Astrocyte (in vitro differentiated cells and primary cell): Measurements from ENCODE around the gene PHLPP2. TPM values are rescaled to one million over a fixed set of nuclear protein-coding genes. Genes with fewer than 3 reads are reported as not detected.
A peak's percentile ranks its signal among the peaks of the same experiment; 100 is the strongest.

Source experiments
- DNase-seq: peaks from one replicate; pipeline ENCODE4 v3.0.0-alpha.2; 2010; ENCODE audit warnings: low read depth
- FAIRE-seq: peaks from 2 replicates; lab custom pipeline; 2011; peaks lifted over from hg19 to GRCh38; lab: Jason Lieb, UNC
- H2AFZ ChIP-seq: 2 replicates; pipeline ENCODE4 v1.6.0; 2012; ENCODE audit warnings: low read depth, low read length, inconsistent platforms
- H3K27ac ChIP-seq: 2 replicates; pipeline ENCODE4 v1.5.1; 2011; ENCODE audit warnings: low read depth, low read length, inconsistent platforms
- H3K27me3 ChIP-seq: 2 replicates; pipeline ENCODE4 v1.6.0; 2011; ENCODE audit warnings: low read length, inconsistent platforms; ENCODE audit not compliant: insufficient read depth
- H3K36me3 ChIP-seq: 2 replicates; pipeline ENCODE4 v1.5.1; 2011; ENCODE audit warnings: low read length, inconsistent platforms; ENCODE audit not compliant: insufficient read depth
- H3K4me1 ChIP-seq: 2 replicates; pipeline ENCODE4 v1.5.1; 2011; ENCODE audit warnings: low read length, inconsistent platforms; ENCODE audit not compliant: insufficient read depth
- H3K4me2 ChIP-seq: 2 replicates; pipeline ENCODE4 v1.6.0; 2012; ENCODE audit warnings: low read length, inconsistent platforms
- H3K4me3 ChIP-seq: 2 replicates; pipeline ENCODE4 v1.5.1; 2011; ENCODE audit warnings: low read depth, mild to moderate bottlenecking, low read length, inconsistent platforms; ENCODE audit not compliant: insufficient read depth
- H3K79me2 ChIP-seq: 2 replicates; pipeline ENCODE4 v1.6.0; 2012; ENCODE audit warnings: mild to moderate bottlenecking, low read length, inconsistent platforms; ENCODE audit not compliant: insufficient read depth
- H3K9ac ChIP-seq: 2 replicates; pipeline ENCODE4 v1.6.0; 2012; ENCODE audit warnings: mild to moderate bottlenecking, low read length, inconsistent platforms
- H3K9me3 ChIP-seq: 2 replicates; pipeline ENCODE4 v1.5.1; 2012; ENCODE audit warnings: low read depth, mild to moderate bottlenecking, low read length, inconsistent platforms; ENCODE audit not compliant: insufficient read depth
- H4K20me1 ChIP-seq: 2 replicates; pipeline ENCODE4 v1.6.0; 2012; ENCODE audit warnings: low read length, inconsistent platforms; ENCODE audit not compliant: insufficient read depth
- H3K27ac Mint-ChIP-seq: one replicate; pipeline ENCODE4 v1.8.0; 2021; ENCODE audit warnings: mild to moderate bottlenecking, mixed read lengths; ENCODE audit not compliant: unreplicated experiment
- H3K27me3 Mint-ChIP-seq: one replicate; pipeline ENCODE4 v1.8.0; 2021; ENCODE audit warnings: low read depth, mixed read lengths; ENCODE audit not compliant: unreplicated experiment
- H3K36me3 Mint-ChIP-seq: one replicate; pipeline ENCODE4 v1.8.0; 2021; ENCODE audit warnings: low read depth, mixed read lengths; ENCODE audit not compliant: unreplicated experiment
- H3K4me1 Mint-ChIP-seq: one replicate; pipeline ENCODE4 v1.8.0; 2021; ENCODE audit warnings: low read depth, mixed read lengths; ENCODE audit not compliant: unreplicated experiment
- H3K4me3 Mint-ChIP-seq: one replicate; pipeline ENCODE4 v1.8.0; 2021; ENCODE audit warnings: mild to moderate bottlenecking, moderate library complexity, mixed read lengths; ENCODE audit not compliant: unreplicated experiment
- H3K9me3 Mint-ChIP-seq: one replicate; pipeline ENCODE4 v1.8.0; 2021; ENCODE audit warnings: mild to moderate bottlenecking, mixed read lengths; ENCODE audit not compliant: unreplicated experiment
- CTCF ChIP-seq: IDR thresholded peaks from 2 replicates; pipeline ENCODE4 v1.5.1; 2011; ENCODE audit warnings: low read depth, mild to moderate bottlenecking, inconsistent platforms, low read length, moderate library complexity; ENCODE audit not compliant: insufficient read depth
- EZH2 ChIP-seq: IDR thresholded peaks from 2 replicates; pipeline ENCODE4 v1.6.1; 2012; ENCODE audit warnings: mild to moderate bottlenecking, low read length, inconsistent platforms; ENCODE audit not compliant: insufficient read depth
- total RNA-seq: library from RNA; stranded (reverse); gene quantifications from 2 replicates; pipeline ENCODE4 v1.2.1, GENCODE V29; 2021

The PHLPP2 gene
- total RNA-seq, 1 donor from 2014 or later: 5.4 TPM

GRCh38 chr16:71769222-71769621, 44.7 kb upstream of the PHLPP2 start:
- FAIRE-seq: no peak
- H3K27ac Mint-ChIP-seq: no peak overlapping the region
- no peaks in the 10 kb centered on the region for H3K27me3 ChIP-seq
- no peaks in the 10 kb centered on the region for H3K4me1 Mint-ChIP-seq
- TF ChIP-seq EZH2: no peak
- TF ChIP-seq CTCF: no peak
- no peak overlapping the region for H3K4me3 Mint-ChIP-seq
- no peak for DNase-seq
- H3K27me3 Mint-ChIP-seq: no peaks in the 10 kb centered on the region
- no peak overlapping the region for H3K4me2 ChIP-seq
- no peak overlapping the region for H3K27ac ChIP-seq
- H3K36me3 ChIP-seq: peaks cover 20% of the 10 kb centered on the region
- H3K79me2 ChIP-seq: peaks cover 8% of the 10 kb centered on the region
- H3K9me3 Mint-ChIP-seq: no peaks in the 10 kb centered on the region
- H3K9ac ChIP-seq: no peak overlapping the region
- H3K36me3 Mint-ChIP-seq: peaks cover 5% of the 10 kb centered on the region
- H3K9me3 ChIP-seq: no peaks in the 10 kb centered on the region
- H4K20me1 ChIP-seq: peaks cover 19% of the 10 kb centered on the region
- H3K4me1 ChIP-seq: no peaks in the 10 kb centered on the region
- no peak overlapping the region for H2AFZ ChIP-seq
- no peak overlapping the region for H3K4me3 ChIP-seq

- H3K4me3 Mint-ChIP-seq: no peak overlapping the region
- Histone ChIP-seq H3K4me3 (no peak overlapping the region), H3K79me2 (peaks cover 6% of the 10 kb centered on the region), H3K4me2 (no peak overlapping the region), H4K20me1 (peaks cover 19% of the 10 kb centered on the region), H3K27ac (no peak overlapping the region), H3K9me3 (no peaks in the 10 kb centered on the region), H3K4me1 (peaks cover 6% of the 10 kb centered on the region), H2AFZ (no peak overlapping the region), H3K9ac (no peak overlapping the region), H3K36me3 (peaks cover 19% of the 10 kb centered on the region), H3K27me3 (no peaks in the 10 kb centered on the region)
- no peaks in the 10 kb centered on the region for H3K9me3 Mint-ChIP-seq
- peaks cover 4% of the 10 kb centered on the region for H3K4me1 Mint-ChIP-seq
- no peaks in the 10 kb centered on the region for H3K27me3 Mint-ChIP-seq
- no peak for TF ChIP-seq EZH2
- TF ChIP-seq CTCF: no peak
- DNase-seq: no peak
- H3K36me3 Mint-ChIP-seq: peaks cover 9% of the 10 kb centered on the region
- no peak overlapping the region for H3K27ac Mint-ChIP-seq
- no peak for FAIRE-seq
Measured at GRCh38 chr16:71767060-71767900, 42.8 kb upstream of the PHLPP2 start.

- peak; percentile 14 for DNase-seq
- Histone ChIP-seq H3K4me1 (peaks cover 6% of the 10 kb centered on the region), H3K27ac (peak overlapping the region; percentile 36), H3K79me2 (peaks cover 6% of the 10 kb centered on the region), H3K27me3 (no peaks in the 10 kb centered on the region), H3K9ac (no peak overlapping the region), H3K4me3 (no peak overlapping the region), H3K9me3 (no peaks in the 10 kb centered on the region), H3K4me2 (peak overlapping the region; percentile 51), H3K36me3 (peaks cover 30% of the 10 kb centered on the region), H4K20me1 (peaks cover 15% of the 10 kb centered on the region), H2AFZ (no peak overlapping the region)
- no peaks in the 10 kb centered on the region for H3K27me3 Mint-ChIP-seq
- no peaks in the 10 kb centered on the region for H3K9me3 Mint-ChIP-seq
- H3K27ac Mint-ChIP-seq: peak overlapping the region; percentile 12
- peak; percentile 9 for FAIRE-seq
- H3K4me3 Mint-ChIP-seq: no peak overlapping the region
- H3K36me3 Mint-ChIP-seq: peaks cover 4% of the 10 kb centered on the region
- TF ChIP-seq EZH2 (no peak), CTCF (no peak)
- peaks cover 6% of the 10 kb centered on the region for H3K4me1 Mint-ChIP-seq
Measured at GRCh38 chr16:71762186-71762585, 37.7 kb upstream of the PHLPP2 start.
